ENCODE data around the gene NEK11.

DNA sequence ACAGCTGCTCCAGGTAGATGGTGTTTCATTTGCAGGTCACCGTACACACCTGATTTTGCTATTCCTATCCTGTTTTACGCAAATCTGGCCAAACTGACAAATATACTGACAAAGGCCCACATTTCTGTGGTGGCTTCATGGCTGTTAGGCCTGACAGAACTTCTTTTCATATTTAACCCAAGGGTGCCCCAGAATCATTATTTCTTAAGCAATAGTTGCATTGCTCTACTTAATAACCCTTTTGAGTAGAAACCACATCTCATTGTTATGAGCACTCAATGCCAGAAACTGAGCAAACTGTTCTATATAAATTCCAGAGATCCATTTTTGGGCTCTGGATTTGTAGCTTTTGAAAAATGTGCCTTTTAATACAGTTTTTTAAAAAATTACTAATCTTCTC lies 19.4 kb upstream of the NEK11 start:
- TF ChIP-seq, protein P1, sequence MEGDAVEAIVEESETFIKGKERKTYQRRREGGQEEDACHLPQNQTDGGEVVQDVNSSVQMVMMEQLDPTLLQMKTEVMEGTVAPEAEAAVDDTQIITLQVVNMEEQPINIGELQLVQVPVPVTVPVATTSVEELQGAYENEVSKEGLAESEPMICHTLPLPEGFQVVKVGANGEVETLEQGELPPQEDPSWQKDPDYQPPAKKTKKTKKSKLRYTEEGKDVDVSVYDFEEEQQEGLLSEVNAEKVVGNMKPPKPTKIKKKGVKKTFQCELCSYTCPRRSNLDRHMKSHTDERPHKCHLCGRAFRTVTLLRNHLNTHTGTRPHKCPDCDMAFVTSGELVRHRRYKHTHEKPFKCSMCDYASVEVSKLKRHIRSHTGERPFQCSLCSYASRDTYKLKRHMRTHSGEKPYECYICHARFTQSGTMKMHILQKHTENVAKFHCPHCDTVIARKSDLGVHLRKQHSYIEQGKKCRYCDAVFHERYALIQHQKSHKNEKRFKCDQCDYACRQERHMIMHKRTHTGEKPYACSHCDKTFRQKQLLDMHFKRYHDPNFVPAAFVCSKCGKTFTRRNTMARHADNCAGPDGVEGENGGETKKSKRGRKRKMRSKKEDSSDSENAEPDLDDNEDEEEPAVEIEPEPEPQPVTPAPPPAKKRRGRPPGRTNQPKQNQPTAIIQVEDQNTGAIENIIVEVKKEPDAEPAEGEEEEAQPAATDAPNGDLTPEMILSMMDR (conservative IDR thresholded peaks at IDR 0.05; ENCODE audit: low read length) = no peak
- no peak for TF ChIP-seq EZH2phosphoT487 (IDR thresholded peaks at IDR 0.05; ENCODE audit: borderline replicate concordance)

Data from Loucy (cell line).